Activated CD4-positive, alpha-beta T cell treated with anti-CD3 and anti-CD28 coated beads, Interleukin-2, Interleukin-6, amounts not matched to agents 100 ng/mL and 50 ng/mL, durations not matched to agents 16 hours and 8 hours (primary cell): ENCODE data around the gene SEC14L5.
A peak's percentile ranks its signal among the peaks of the same experiment; 100 is the strongest.

Source experiments
- DNase-seq: peaks from one replicate; pipeline ENCODE4 v3.0.0-alpha.2; 2020

SEC14L5 gene

GRCh38 chr16:5016967-5017677 is 59.0 kb downstream of the SEC14L5 start:
- no peak for DNase-seq

- no peak for DNase-seq
These were observed 59.5 kb downstream of the SEC14L5 start for GRCh38 chr16:5017678-5017969.

- DNase-seq: no peak
These were observed 60.7 kb downstream of the SEC14L5 start for GRCh38 chr16:5018793-5019192.

- DNase-seq: no peak
These were observed 61.6 kb downstream of the SEC14L5 start for GRCh38 chr16:5019775-5020174.

GRCh38 chr16:5020551-5020950 is 62.4 kb downstream of the SEC14L5 start:
- no peak for DNase-seq

GRCh38 chr16:5022521-5022920 is 64.4 kb downstream of the SEC14L5 start:
- no peak for DNase-seq

- DNase-seq: peak; percentile 16
These were observed 66.5 kb downstream of the SEC14L5 start for GRCh38 chr16:5024632-5025031.

GRCh38 chr16:5025171-5025632 is 67.1 kb downstream of the SEC14L5 start:
- DNase-seq: no peak

- DNase-seq: no peak
These were observed 68.5 kb downstream of the SEC14L5 start for GRCh38 chr16:5026664-5027063.

GRCh38 chr16:5027086-5027485 is 69.0 kb downstream of the SEC14L5 start:
- no peak for DNase-seq

GRCh38 chr16:5027575-5028235 is 69.6 kb downstream of the SEC14L5 start:
- no peak for DNase-seq

GRCh38 chr16:5028950-5029475 is 70.9 kb downstream of the SEC14L5 start:
- no peak for DNase-seq

GRCh38 chr16:5030251-5030870 is 72.2 kb downstream of the SEC14L5 start:
- DNase-seq: no peak

GRCh38 chr16:5031601-5032000 is 73.5 kb downstream of the SEC14L5 start:
- no peak for DNase-seq

- no peak for DNase-seq
These were observed 74.6 kb downstream of the SEC14L5 start for GRCh38 chr16:5032748-5033167.

GRCh38 chr16:5033256-5034166 is 75.4 kb downstream of the SEC14L5 start, which contains the start of gene NAGPA:
Gene NAGPA, minus strand, starts transcription at chr16:5033935. Its CDS starts 21 bp downstream, at chr16:5033914.
- DNase-seq: peak; percentile 89

GRCh38 chr16:5034167-5034523 is 76.0 kb downstream of the SEC14L5 start:
- no peak for DNase-seq

GRCh38 chr16:5035909-5036227 is 77.7 kb downstream of the SEC14L5 start:
- DNase-seq: no peak

GRCh38 chr16:5036228-5037156 is 78.4 kb downstream of the SEC14L5 start:
- no peak for DNase-seq

GRCh38 chr16:5040451-5040850 is 82.3 kb downstream of the SEC14L5 start:
- no peak for DNase-seq

- DNase-seq: no peak
These were observed 83.5 kb downstream of the SEC14L5 start for GRCh38 chr16:5041600-5042133.
